ENCODE measurements around the gene FGF11. TPM values are rescaled to one million over a fixed set of nuclear protein-coding genes. Genes with fewer than 3 reads are reported as not detected.

FGF11 gene
- total and polyA plus RNA-seq, 9 donors = 0.10 to 5.1 (median 0.61) TPM

DNA sequence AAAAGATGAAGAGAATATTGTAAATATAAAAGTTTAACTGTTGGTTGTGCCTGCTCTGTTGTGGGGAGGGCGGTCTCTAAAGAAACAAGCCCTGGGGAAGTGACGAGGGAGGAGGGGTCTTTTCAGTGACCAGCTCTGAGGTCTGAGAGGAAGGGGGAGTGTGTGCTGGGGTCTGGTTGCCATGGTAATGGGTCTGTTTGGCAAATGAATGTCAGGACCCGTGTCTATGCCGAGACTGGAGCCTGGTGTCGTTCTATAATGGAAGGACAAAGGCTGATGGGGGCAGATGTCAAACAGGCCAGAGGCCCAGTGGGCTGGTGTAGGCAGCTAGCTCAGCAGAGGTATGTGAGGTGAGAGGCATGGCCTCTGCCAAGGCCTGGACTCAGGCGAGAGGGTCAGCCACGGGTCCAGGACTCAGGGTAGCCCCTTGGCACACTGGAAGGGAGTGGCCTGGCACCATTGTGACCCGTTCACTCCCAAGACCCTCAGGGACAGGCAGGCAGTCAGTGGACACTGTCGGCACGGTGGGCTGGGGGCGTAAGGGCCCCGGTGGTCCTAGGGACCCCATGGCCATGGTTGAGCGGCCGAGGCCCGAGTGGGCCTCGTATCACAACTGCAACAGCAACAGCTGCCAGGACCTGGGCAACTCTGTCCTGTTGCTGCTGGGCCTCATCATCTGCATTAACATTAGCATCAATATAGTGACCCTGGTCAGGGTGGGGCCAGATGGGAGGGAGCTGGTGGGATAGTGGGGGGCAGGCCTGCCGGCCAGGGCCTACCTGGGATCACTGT is 19.3 kb upstream of the FGF11 start, which contains the start of gene SPEM1:
SPEM1 (plus strand) TSS at position 506 of the 792 bp plus-strand sequence; CDS start at position 567, 61 bp downstream.
- no peak for DNase-seq
- TF ChIP-seq, protein P1, sequence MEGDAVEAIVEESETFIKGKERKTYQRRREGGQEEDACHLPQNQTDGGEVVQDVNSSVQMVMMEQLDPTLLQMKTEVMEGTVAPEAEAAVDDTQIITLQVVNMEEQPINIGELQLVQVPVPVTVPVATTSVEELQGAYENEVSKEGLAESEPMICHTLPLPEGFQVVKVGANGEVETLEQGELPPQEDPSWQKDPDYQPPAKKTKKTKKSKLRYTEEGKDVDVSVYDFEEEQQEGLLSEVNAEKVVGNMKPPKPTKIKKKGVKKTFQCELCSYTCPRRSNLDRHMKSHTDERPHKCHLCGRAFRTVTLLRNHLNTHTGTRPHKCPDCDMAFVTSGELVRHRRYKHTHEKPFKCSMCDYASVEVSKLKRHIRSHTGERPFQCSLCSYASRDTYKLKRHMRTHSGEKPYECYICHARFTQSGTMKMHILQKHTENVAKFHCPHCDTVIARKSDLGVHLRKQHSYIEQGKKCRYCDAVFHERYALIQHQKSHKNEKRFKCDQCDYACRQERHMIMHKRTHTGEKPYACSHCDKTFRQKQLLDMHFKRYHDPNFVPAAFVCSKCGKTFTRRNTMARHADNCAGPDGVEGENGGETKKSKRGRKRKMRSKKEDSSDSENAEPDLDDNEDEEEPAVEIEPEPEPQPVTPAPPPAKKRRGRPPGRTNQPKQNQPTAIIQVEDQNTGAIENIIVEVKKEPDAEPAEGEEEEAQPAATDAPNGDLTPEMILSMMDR (IDR thresholded peaks at IDR 0.05) = no peak
- no peak for TF ChIP-seq EP300 (IDR thresholded peaks at IDR 0.05)
- no peak for TF ChIP-seq POLR2A (IDR thresholded peaks at IDR 0.05)
- Histone ChIP-seq H3K36me3 (no peaks in the 10 kb centered on the region), H3K4me1 (ENCODE audit: insufficient read depth) (no peaks in the 10 kb centered on the region), H3K9me3 (no peaks in the 10 kb centered on the region), H3K27ac (no peak within 1 kb of the TSS), H3K4me3 (no peak within 1 kb of the TSS), H3K27me3 (no peaks in the 10 kb centered on the region)
- 65 to 72% (median 67%) methylated on average over 14 to 17 of the region's 17 CpGs for WGBS, 3 donors
- intact Hi-C loops (cut with DNase I) = no loop called here

DNA sequence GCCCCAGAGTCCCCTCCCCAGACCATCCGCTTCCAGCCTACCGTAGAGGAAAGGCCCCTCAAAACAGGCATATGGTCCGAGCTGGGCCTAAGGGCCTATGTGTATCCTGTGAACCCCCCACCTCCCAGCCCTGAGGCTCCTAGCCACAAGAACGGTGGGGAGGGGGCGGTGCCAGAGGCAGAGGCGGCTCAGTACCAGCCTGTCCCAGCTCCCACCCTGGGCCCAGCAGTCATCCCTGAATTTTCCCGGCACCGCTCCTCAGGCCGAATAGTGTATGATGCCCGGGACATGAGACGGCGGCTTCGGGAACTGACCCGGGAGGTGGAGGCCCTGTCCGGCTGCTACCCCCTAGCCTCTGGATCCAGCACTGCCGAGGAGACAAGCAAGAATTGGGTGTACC is 18.1 kb upstream of the FGF11 start:
- intact Hi-C loops (cut with DNase I) = no loop called here
- 89 to 93% (median 92%) methylated on average over 16 of the region's 16 CpGs for WGBS, 3 donors
- no peaks in the 10 kb centered on the region for H3K4me1 ChIP-seq (ENCODE audit: insufficient read depth)
- H3K27me3 ChIP-seq = no peaks in the 10 kb centered on the region
- no peak for DNase-seq
- H3K27ac ChIP-seq = no peak overlapping the region
- H3K36me3 ChIP-seq = no peaks in the 10 kb centered on the region
- no peak overlapping the region for H3K4me3 ChIP-seq
- H3K9me3 ChIP-seq = no peaks in the 10 kb centered on the region
- TF ChIP-seq, protein P1 (IDR thresholded peaks at IDR 0.05) = no peak
- TF ChIP-seq POLR2A (IDR thresholded peaks at IDR 0.05) (no peak), EP300 (IDR thresholded peaks at IDR 0.05) (no peak)

DNA sequence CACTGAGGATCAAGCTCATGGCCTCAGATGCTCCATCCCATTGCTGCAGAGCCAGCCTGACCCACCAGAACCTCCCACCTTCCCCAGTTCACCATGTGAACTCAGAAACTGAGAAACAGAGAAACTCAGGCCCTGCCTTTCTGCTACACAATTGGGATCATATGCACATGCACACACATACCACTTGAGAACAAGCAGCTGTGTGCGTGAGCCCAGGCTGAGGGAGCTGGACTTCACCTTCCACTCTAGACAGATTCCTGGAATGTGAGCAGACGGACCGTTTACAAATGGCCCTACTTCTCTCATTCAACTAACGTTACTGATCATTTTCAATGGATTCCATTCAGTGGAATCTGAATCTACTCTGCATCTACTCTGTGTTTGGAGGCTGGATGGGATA is 15.6 kb upstream of the FGF11 start:
- H3K36me3 ChIP-seq = no peaks in the 10 kb centered on the region
- no peak for DNase-seq
- intact Hi-C loops (cut with DNase I) = no loop called here
- no peaks in the 10 kb centered on the region for H3K4me1 ChIP-seq (ENCODE audit: insufficient read depth)
- TF ChIP-seq EP300 (IDR thresholded peaks at IDR 0.05) (no peak), POLR2A (IDR thresholded peaks at IDR 0.05) (no peak)
- TF ChIP-seq, protein P1 (IDR thresholded peaks at IDR 0.05) = no peak
- no peaks in the 10 kb centered on the region for H3K9me3 ChIP-seq
- no peaks in the 10 kb centered on the region for H3K27me3 ChIP-seq
- no peak overlapping the region for H3K4me3 ChIP-seq
- 26 to 31% (median 28%) methylated on average over 4 of the region's 4 CpGs for WGBS, 3 donors
- H3K27ac ChIP-seq = no peak overlapping the region

DNA sequence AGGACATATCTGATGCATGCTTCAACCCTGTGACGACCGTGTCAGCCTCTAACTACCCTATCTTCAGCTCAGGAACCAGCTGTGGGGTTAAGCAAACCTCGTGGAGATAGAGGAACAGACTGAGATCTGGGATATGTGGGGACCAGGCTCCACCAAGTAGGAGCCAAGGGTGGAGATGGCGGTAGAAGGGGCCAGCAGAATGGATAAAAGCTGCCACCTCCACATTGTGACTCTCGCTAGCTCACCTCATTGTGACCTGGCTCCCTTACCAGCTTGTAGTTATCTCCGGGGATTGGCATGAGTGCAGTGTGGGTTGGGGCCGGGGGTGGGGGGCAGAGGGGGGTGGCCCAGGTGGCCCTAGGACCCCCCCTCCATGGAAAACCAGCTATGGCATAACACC is 14.0 kb upstream of the FGF11 start, which contains the start of gene SPEM2:
SPEM2 (plus strand) TSS at position 301 of the 400 bp plus-strand sequence; CDS start at position 374, 73 bp downstream.
- H3K4me1 ChIP-seq (ENCODE audit: insufficient read depth) = no peaks in the 10 kb centered on the region
- intact Hi-C loops (cut with DNase I) = no loop called here
- WGBS, 3 donors = 82 to 87% (median 82%) methylated on average over 7 of the region's 7 CpGs

More for the DNA sequence above, 14.0 kb upstream of the FGF11 start, which contains the start of gene SPEM2:
- no peak for TF ChIP-seq POLR2A (IDR thresholded peaks at IDR 0.05)
- TF ChIP-seq, protein P1 (IDR thresholded peaks at IDR 0.05) = no peak
- no peak for TF ChIP-seq EP300 (IDR thresholded peaks at IDR 0.05)
- no peak within 1 kb of the TSS for H3K4me3 ChIP-seq
- H3K36me3 ChIP-seq = no peaks in the 10 kb centered on the region
- H3K27me3 ChIP-seq = no peaks in the 10 kb centered on the region
- DNase-seq = no peak
- no peak within 1 kb of the TSS for H3K27ac ChIP-seq
- no peaks in the 10 kb centered on the region for H3K9me3 ChIP-seq

Measured in ovary (tissue), 9 donors.